ENCODE results near the gene CRYGD.
"Not testable (repeated sequence)": the region's sequence is repeated elsewhere in the genome, so short reads cannot be mapped to it uniquely, and the experiment has no call there.

CRYGD gene

DNA sequence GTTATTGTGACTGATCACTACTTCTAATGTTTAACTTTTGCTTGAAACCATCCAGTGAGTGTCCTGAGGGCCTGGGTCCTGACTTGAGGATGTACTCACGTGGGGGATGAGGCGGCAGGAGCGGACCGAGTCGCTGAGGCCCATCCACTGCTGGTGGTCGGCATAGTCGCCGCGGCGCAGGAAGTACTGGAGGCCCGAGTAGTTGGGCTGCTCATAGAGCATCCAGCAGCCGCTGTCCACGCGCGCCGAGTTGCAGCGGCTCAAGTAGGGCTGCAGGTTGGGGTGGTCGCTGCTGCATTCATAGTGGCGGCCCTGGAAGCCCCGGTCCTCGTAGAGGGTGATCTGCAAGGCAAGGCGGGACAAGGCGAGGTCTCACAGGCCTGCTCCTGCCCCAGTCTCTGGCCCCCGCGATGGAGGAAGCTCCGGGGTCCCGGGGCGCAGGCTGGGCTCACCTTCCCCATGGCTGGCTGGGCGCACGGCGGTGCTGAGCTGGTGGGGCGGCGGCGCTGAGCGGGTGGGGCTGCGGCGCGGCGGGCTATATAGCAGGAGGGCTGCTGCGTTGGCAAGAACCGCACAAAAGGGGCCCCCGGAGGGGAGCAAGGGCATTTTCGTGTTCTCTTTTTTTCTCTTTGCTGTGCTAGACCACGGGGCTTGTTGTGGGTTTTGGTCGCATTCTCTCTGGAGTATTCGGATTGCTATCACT lies at the start of gene CRYGD:
TSS of gene CRYGD (minus strand) at position 512 of the 703 bp plus-strand sequence. CDS start at position 461, 51 bp downstream.
- not testable (repeated sequence) for DNase-seq

DNA sequence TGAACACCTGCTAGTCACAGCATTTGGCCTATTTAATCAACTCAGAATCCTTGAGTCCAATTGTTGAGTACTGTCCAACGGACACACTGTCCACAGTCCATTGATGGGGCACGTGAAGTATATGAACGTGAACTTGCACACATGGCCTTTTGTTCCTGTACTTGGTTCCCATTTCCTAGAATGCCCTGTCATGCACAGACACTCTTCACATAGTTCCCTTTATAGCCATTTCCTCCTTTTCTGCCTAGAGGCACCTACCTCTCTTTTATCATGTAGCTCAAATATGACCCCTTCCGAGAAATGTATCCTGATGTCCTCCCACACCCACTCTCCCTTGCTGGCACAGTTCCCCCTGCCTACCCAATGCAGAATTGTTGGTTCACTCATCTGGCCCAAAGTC lies 47.8 kb upstream of the CRYGD start:
- DNase-seq = no peak

- no peak for DNase-seq
These were observed 40.8 kb upstream of the CRYGD start for GRCh38 chr2:208164951-208165755.

GRCh38 chr2:208163489-208163888 lies 39.2 kb upstream of the CRYGD start, which contains the start of gene CRYGA:
Gene CRYGA, minus strand, starts transcription at chr2:208163589. Its CDS starts 33 bp downstream, at chr2:208163556.
- DNase-seq = no peak

DNA sequence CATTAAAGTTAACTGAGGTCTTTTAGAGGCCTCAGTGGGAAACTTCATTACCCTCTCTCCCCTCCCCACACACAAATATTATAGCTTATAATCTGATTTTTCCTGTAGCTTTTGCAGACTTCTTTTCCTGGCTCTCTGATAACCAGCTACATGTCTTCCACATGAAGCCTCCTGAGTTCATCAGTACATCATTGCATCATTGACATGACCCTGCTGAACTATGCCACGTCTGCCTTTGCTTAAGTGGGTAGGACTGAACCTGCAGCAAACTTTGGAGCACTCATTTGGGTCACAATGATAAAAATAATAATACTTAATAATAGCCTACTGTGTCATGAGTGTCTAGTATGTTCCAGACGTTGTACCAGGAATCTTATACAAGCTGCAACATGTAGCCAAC lies 32.1 kb upstream of the CRYGD start:
- DNase-seq = no peak

DNA sequence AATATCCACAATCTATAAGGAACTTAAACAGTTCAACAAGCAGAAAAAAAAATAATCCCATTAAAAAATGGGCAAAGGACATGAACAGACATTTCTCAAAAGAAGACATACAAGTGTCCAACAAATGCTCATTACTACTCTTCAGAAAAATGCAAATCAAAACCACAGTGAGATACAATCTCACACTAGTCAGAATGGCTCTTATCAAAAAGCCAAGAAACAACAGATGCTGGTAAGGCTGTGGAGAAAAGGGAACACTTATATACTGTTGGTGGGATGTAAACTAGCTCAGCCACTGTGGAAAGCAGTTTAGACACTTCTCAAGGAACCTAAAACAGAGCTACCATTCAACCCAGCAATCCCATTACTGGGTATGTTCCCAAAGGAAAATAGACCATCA lies 28.8 kb upstream of the CRYGD start:
- DNase-seq = no peak

GRCh38 chr2:208150956-208151355 lies 26.6 kb upstream of the CRYGD start:
- DNase-seq = no peak

DNA sequence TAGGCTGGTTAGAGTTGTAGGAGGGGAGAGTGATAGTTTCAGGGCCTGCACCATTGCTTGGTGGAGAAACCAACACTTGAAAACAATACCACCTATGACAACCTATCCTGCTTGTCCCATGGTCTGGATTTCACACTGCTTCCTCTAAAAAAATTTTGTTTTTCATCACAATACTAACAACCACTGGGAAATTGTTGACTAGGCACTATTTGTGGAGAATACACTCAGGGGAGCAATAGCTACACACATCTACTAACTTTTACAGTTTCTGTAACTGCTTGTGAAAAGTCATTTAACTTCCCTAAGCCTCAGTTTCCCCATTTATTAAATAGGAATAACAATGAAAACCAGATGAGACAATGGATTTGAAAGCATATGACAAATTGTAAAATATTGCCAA lies 25.8 kb upstream of the CRYGD start:
- DNase-seq = no peak

- no peak for DNase-seq
These were observed 24.5 kb upstream of the CRYGD start for GRCh38 chr2:208148803-208149202.

- no peak for DNase-seq
These were observed 23.4 kb upstream of the CRYGD start for GRCh38 chr2:208147759-208148158.

- no peak for DNase-seq
These were observed 22.7 kb upstream of the CRYGD start for GRCh38 chr2:208147008-208147407.

- no peak for DNase-seq
These were observed 21.7 kb upstream of the CRYGD start, which contains the start of gene CRYGB for GRCh38 chr2:208146006-208146405. Gene CRYGB, minus strand, starts transcription at chr2:208146158. Its CDS starts 38 bp downstream, at chr2:208146120.

DNA sequence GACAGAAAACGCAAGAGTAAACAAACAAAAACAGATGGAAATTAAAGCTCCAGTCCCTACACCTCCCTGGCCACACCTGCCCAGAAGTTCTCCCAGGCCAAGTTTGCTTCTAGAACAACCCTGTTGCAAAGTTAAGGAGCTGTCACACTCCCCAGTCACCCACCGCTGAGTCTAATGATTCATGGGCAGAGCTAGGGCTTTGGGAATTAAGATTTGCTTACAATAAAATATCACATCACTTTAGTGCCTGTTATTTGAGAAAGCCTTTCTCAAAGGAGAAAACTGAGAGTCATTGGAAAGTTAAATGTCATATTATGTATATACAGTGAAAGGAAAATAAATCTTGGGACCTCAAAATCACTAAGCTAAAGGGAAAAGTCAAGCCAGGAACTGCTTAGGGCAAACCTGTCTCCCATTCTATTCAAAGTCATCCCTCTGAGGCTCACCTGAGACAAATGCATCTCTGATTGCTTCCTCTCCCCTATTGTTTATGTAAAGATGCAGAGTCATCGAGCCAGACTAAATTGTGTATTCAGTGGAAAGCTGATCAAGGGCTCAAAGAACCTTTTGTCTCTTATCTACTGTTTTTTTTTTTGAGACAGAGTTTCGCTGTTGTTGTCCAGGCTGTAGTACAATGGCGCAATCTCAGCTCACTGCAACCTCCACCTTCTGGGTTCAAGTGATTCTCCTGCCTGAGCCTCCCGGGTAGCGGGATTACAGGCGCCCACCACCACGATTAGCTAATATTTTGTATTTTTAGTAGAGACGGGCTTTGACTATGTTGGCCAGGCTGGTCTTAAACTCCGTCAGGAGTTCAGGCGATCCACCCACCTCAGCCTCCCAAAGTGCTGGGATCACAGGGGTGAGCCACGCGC lies 18.8 kb upstream of the CRYGD start:
- DNase-seq = peak in 1 of 2 experiments; percentile 57

GRCh38 chr2:208142240-208142924 lies 18.1 kb upstream of the CRYGD start:
- DNase-seq = peak; percentile 84 to 96

DNA sequence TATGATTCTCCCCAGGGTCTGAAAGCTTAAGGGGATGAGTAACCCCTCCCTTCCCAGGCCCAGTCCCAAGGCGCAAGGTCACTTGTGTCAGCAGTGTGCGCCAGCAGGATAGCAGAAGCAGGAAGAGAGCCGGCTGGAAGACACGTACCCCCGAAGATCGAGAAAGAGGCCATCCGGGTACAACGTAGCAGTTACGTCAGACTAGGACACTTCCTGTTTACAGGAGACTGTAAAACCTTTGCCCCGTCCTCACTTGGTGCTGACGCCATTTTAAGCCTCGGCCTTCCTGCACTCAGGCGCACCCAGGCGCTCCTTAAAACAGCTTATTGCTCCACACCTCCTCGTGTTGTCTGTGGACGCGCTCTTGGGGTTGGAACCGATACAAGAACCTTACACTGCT lies 15.1 kb upstream of the CRYGD start:
- DNase-seq = no peak

DNA sequence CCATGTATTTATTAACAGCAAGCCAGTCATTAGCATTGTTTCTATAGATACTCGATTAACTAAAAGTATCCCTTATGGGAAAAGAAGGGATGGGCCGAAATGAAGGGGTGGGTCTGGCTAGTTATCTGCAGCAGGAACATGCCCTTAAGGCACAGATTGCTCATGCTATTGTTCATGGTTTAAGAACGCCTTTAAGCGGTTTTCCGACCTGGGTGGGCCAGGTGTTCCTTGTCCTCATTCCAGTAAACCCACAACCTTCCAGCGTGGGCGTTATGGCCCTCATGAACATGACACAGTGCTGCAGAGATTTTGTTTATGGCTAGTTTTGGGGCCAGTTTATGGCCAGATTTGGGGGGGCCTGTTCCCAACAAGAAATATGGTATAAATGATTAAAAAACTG lies 14.0 kb upstream of the CRYGD start:
- not testable (repeated sequence) for DNase-seq

- no peak for DNase-seq
These were observed 12.4 kb upstream of the CRYGD start for GRCh38 chr2:208136716-208137094.

DNA sequence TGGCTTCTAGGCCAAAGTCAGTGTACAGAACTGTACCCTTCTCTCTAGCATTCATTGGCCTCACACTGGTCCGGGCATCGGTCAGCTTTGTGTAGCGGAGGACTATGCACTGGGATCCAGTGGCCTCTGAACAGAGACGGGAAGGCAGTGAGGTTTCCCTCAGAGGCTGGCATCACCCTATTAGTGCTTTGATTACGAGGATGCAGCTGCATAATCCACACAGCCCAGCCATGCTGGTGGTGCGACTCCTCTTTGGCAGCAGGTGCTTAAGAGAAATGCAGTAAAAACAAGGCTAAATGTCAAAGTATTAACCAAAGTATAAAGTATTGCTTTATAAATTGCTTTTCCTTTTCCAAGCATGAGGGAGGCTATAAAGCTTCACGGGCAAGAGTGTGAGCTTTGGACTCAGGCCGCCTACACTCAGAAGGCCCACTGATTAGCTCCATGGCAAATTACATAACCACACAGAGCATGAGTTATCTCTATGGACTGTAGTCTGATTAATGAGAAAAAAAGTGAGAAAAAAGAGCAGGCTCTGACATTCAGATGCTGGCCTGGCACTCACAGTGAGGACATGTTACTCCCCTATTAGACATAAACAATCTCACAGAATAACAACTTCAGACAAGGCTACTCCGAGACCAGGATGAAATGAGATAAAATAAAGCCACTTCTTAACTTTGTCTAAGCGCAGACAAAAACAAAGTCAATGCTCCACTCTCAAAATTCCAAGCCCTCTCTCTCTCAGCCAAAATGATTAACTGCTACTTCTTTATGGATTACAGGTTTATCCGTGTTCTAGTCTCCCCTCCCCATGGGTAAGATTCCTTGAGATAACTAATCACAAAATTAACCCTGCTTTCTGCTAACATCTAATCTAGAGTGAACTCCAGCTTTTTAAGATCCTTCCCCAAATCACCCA lies 11.7 kb upstream of the CRYGD start:
- DNase-seq = no peak

- DNase-seq = no peak
These were observed 10.7 kb upstream of the CRYGD start for GRCh38 chr2:208134928-208135586.

GRCh38 chr2:208130712-208131110 lies 6.4 kb upstream of the CRYGD start:
- DNase-seq = no peak
